Neural progenitor cell (in vitro differentiated cells): Measurements from ENCODE around the gene ZNF552.
"Not testable (repeated sequence)": the region's sequence is repeated elsewhere in the genome, so short reads cannot be mapped to it uniquely, and the experiment has no call there.

ENCODE experiments used
- EZH2phosphoT487 ChIP-seq: fragments of 200-600 bp; sonication (generic); IDR thresholded peaks from 2 replicates; pipeline ENCODE4 v1.6.1; 2017; ENCODE audit warnings: antibody characterized with exemption
- TF ChIP-seq, protein P1 (sequence below): fragments of 200-600 bp; sonication (generic); IDR thresholded peaks from 2 replicates; pipeline ENCODE4 v1.5.1; 2017; ENCODE audit warnings: antibody characterized with exemption, mild to moderate bottlenecking

DNA sequence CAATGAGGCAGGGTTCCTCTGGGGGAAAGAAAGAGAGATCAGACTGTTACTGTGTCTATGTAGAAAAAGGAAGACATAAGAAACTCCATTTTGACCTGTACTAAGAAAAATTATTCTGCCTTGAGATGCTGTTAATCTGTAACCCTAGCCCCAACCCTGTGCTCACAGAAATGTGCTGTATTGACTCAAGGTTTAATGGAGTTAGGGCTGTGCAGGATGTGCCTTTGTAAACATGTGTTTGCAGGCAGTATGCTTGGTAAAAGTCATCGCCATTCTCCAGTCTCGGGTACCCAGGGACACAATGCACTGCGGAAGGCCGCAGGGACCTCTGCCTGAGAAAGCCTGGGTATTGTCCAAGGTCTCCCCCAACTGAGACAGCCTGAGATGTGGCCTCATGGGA is 8.9 kb upstream of the ZNF552 start:
- TF ChIP-seq, protein P1, sequence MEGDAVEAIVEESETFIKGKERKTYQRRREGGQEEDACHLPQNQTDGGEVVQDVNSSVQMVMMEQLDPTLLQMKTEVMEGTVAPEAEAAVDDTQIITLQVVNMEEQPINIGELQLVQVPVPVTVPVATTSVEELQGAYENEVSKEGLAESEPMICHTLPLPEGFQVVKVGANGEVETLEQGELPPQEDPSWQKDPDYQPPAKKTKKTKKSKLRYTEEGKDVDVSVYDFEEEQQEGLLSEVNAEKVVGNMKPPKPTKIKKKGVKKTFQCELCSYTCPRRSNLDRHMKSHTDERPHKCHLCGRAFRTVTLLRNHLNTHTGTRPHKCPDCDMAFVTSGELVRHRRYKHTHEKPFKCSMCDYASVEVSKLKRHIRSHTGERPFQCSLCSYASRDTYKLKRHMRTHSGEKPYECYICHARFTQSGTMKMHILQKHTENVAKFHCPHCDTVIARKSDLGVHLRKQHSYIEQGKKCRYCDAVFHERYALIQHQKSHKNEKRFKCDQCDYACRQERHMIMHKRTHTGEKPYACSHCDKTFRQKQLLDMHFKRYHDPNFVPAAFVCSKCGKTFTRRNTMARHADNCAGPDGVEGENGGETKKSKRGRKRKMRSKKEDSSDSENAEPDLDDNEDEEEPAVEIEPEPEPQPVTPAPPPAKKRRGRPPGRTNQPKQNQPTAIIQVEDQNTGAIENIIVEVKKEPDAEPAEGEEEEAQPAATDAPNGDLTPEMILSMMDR = not testable (repeated sequence)
- TF ChIP-seq EZH2phosphoT487 = not testable (repeated sequence)
